Neural cell (in vitro differentiated cells): ENCODE results near the gene MMP28.

ENCODE experiments used
- CTCF ChIP-seq: fragments of 450-650 bp; IDR thresholded peaks from 2 replicates; pipeline ENCODE4 v1.5.1; 2014; ENCODE audit warnings: antibody characterized with exemption, mild to moderate bottlenecking, moderate library complexity; ENCODE audit not compliant: poor library complexity, severe bottlenecking
- EZH2 ChIP-seq: fragments of 200-600, 300-800 bp; shearing (Covaris generic), sonication (generic); IDR thresholded peaks from 2 replicates; pipeline ENCODE4 v1.6.1; 2014; ENCODE audit warnings: antibody characterized with exemption, low read length, borderline replicate concordance, mild to moderate bottlenecking; ENCODE audit not compliant: insufficient read depth, poor library complexity, severe bottlenecking
- POLR2AphosphoS5 ChIP-seq: IDR thresholded peaks from 2 replicates; pipeline ENCODE4 v1.6.1; 2012
- RAD21 ChIP-seq: fragments of 450-650 bp; conservative IDR thresholded peaks from 2 replicates; pipeline ENCODE4 v1.6.1; 2014; ENCODE audit warnings: antibody characterized with exemption, mild to moderate bottlenecking, moderate library complexity
- REST ChIP-seq: IDR thresholded peaks from 2 replicates; pipeline ENCODE4 v1.6.1; 2012; ENCODE audit warnings: borderline replicate concordance
- SMC3 ChIP-seq: fragments of 450-650 bp; conservative IDR thresholded peaks from 2 replicates; pipeline ENCODE4 v1.6.1; 2014; ENCODE audit warnings: antibody characterized with exemption, mild to moderate bottlenecking, moderate library complexity; ENCODE audit not compliant: poor library complexity
- TAF1 ChIP-seq: IDR thresholded peaks from 2 replicates; pipeline ENCODE4 v1.6.1; 2012; ENCODE audit warnings: low read depth

GRCh38 chr17:35819455-35819854 is 24.0 kb upstream of the MMP28 start:
- TF ChIP-seq CTCF (no peak), REST (no peak), POLR2AphosphoS5 (no peak), EZH2 (no peak), RAD21 (no peak), TAF1 (no peak), SMC3 (no peak)
